ENCODE data around the gene MYO1D. TPM values are rescaled to one million over a fixed set of nuclear protein-coding genes. Genes with fewer than 3 reads are reported as not detected.

MYO1D gene
- total RNA-seq, 8 experiments from 2014 or later = 1.6 to 9.8 (median 5.6) TPM

DNA sequence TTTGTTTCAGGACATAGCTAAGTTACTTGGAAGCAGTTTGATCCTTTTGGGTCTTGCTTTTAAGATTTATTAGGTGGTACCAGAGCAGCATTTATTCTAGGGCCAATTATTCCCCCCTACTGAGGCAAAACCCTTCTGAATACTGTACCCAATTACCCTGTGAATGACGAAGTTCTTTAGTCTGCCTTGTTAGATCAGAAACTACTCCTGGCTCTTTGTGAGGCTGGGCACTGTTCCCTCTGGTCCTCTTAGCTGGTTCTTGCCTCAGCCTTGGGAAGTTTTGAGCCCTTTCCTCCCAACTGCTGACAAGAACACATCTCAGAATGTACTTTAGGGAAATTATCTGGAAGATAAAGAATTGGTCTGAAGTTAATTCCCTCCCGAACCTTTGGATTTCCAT, 274.5 kb downstream of the MYO1D start:
- no peak for ATAC-seq (replicated peaks in 6 of 8)
- no peak overlapping the region for H3K4me3 ChIP-seq
- H3K27ac ChIP-seq = no peak overlapping the region
- in situ Hi-C loops (cut with MboI; ENCODE audit: low pct_unique_long_range_greater_than_20kb in 2 of 9, low sequenced_read_pairs in 9 of 9, unreplicated experiment in 9 of 9) = loop anchor here in 1 of 9 experiments (25.0 kb wide), 1 partner anchor 115 kb away; the partner anchor contains the start of gene CDK5R1
- no peaks in the 10 kb centered on the region for H3K4me1 ChIP-seq (replicated peaks in 1 of 2)
- WGBS, 10 experiments = 55 to 100% (median 73%) methylated on average over 1 to 2 of the region's 2 CpGs; no CpG with 5 or more reads in 1 of the 10 experiments

DNA sequence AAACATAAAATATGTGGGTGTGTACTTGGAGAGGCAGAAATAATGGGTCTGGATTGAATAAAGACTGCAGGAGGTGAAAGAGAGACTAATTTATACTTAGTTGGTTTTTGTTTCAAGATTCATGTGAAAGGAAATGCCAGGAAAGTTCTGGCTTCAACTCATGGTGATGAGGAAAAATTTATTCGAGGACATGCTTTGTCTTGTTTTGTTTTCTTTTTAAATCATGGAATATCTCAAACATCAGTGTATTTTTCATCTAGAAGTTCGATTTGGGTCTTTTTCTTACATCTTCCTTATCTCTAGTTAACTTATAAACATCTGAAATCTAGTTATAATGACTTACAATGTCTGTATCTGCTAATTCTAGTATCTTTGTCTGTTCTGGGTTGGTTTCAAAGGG, 275.1 kb downstream of the MYO1D start:
- no peak overlapping the region for H3K4me3 ChIP-seq
- in situ Hi-C loops (cut with MboI; ENCODE audit: low pct_unique_long_range_greater_than_20kb in 2 of 9, low sequenced_read_pairs in 9 of 9, unreplicated experiment in 9 of 9) = loop anchor here in 1 of 9 experiments (25.0 kb wide), 1 partner anchor 115 kb away; the partner anchor contains the start of gene CDK5R1
- H3K4me1 ChIP-seq (replicated peaks in 1 of 2) = peaks cover under 1 to 2% of the 10 kb centered on the region in 2 donors
- ATAC-seq (replicated peaks in 6 of 8) = no peak
- WGBS, 10 experiments = 0 to 65% (median 47%) methylated on average over 2 of the region's 2 CpGs; no CpG with 5 or more reads in 1 of the 10 experiments
- no peak overlapping the region for H3K27ac ChIP-seq

DNA sequence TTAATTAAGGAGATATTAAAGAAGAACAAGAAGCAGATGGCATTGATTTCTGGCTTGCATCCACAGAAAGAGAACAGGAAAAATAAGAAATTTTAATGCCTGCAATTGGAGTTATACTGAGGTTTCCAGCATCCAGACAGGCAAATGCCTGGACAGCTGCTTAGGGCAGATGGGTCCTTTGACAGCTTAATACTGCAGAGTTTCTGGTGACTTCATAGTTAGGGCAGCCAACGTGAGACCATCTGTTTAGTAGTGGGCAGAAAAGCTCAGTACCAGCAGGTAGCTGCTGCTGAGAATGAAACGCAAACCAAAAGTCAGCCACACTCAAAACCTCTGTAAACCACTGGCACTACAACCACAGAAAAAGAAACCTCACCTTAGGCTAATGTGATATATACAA, 280.3 kb downstream of the MYO1D start:
- 0 to 88% (median 44%) methylated on average over 1 to 2 of the region's 2 CpGs; no CpG with 5 or more reads in 3 of the 10 experiments for WGBS, 10 experiments
- peak in 5 of 8 experiments; percentile 52 to 83 (median 78) for ATAC-seq (replicated peaks in 6 of 8)
- Histone ChIP-seq H3K4me1 (replicated peaks in 1 of 2) (peaks cover 6% of the 10 kb centered on the region in 2 donors), H3K27ac (no peak overlapping the region), H3K4me3 (no peak overlapping the region)
- in situ Hi-C loops (cut with MboI; ENCODE audit: low pct_unique_long_range_greater_than_20kb in 2 of 9, low sequenced_read_pairs in 9 of 9, unreplicated experiment in 9 of 9) = no loop called here

DNA sequence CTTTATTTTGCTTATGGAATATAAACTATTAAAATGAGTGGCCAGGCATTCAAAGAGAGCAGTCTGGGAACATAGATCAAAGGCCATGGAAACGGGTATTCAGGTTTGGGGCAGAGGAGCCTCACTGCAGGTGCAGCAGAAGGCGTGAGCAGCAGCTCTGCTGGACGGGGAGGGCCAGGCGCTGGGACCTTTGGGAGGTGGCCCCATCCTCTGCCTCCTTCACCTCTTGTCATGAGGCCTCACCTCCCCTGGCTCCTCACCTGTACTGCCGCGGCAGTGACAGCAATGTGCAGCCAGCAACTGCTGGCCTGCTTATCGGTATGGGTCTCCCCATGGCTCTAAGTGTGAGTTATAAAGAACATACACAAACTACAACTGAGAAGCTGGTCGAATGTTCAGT, 280.7 kb downstream of the MYO1D start:
- Histone ChIP-seq H3K4me1 (replicated peaks in 1 of 2) (peaks cover 6% of the 10 kb centered on the region in 2 donors), H3K27ac (no peak overlapping the region), H3K4me3 (no peak overlapping the region)
- 21 to 100% (median 79%) methylated on average over 1 to 4 of the region's 8 CpGs for WGBS, 10 experiments
- ATAC-seq (replicated peaks in 6 of 8) = peak in 1 of 8 experiments; percentile 13
- in situ Hi-C loops (cut with MboI; ENCODE audit: low pct_unique_long_range_greater_than_20kb in 2 of 9, low sequenced_read_pairs in 9 of 9, unreplicated experiment in 9 of 9) = no loop called here

DNA sequence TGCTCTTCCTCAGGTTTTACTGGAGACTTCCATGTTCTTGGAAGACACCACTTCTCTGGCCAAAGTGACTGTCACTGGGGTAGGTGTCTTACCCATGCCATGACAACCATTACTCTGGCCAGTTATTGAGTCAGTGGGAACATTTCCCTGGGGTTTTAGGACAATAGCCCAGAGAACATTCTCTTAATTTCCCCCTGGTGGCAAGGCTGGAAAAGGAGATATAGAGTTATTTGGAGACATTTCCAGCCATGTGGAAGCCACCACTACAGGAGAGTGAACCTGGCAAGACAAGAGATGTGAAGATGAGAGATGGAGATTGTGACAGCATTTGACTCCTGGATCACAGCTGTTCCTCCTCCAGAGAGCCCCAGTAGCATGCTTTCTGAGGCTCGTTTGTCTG, 283.9 kb downstream of the MYO1D start:
- in situ Hi-C loops (cut with MboI; ENCODE audit: low pct_unique_long_range_greater_than_20kb in 2 of 9, low sequenced_read_pairs in 9 of 9, unreplicated experiment in 9 of 9) = no loop called here

DNA sequence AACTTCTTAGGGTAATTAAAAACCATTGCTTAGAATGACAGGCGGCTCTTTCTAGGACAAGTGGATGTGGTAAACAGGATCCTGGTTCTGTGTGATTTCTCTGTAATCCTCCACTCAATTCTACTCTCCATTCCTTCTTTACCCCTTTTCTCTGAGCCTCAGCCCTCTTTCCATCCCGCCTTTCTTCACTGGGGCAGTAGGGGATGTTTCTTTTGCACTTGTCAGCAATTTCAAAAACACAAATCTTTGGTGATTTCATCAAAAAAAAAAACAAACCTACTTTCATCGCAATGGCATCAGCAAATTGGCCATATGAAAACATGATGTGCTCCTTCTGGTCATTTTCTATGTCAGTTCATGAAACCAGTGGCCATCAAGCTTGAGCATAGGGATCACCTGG, 285.5 kb downstream of the MYO1D start:
- WGBS, 10 experiments = 67 to 100% (median 89%) methylated on average over 1 to 3 of the region's 3 CpGs
- H3K4me1 ChIP-seq (replicated peaks in 1 of 2) = peaks cover 0 to 2% of the 10 kb centered on the region in 2 donors
- in situ Hi-C loops (cut with MboI; ENCODE audit: low pct_unique_long_range_greater_than_20kb in 2 of 9, low sequenced_read_pairs in 9 of 9, unreplicated experiment in 9 of 9) = no loop called here
- H3K27ac ChIP-seq = no peak overlapping the region
- no peak for ATAC-seq (replicated peaks in 6 of 8)
- H3K4me3 ChIP-seq = no peak overlapping the region

More for the DNA sequence above, 283.9 kb downstream of the MYO1D start:
- no peak overlapping the region for H3K27ac ChIP-seq
- no peak overlapping the region for H3K4me3 ChIP-seq
- 0 to 60% (median 26%) methylated on average over 1 of the region's 1 CpG; no CpG with 5 or more reads in 6 of the 10 experiments for WGBS, 10 experiments
- ATAC-seq (replicated peaks in 6 of 8) = no peak
- H3K4me1 ChIP-seq (replicated peaks in 1 of 2) = peaks cover 6% of the 10 kb centered on the region in 2 donors

DNA sequence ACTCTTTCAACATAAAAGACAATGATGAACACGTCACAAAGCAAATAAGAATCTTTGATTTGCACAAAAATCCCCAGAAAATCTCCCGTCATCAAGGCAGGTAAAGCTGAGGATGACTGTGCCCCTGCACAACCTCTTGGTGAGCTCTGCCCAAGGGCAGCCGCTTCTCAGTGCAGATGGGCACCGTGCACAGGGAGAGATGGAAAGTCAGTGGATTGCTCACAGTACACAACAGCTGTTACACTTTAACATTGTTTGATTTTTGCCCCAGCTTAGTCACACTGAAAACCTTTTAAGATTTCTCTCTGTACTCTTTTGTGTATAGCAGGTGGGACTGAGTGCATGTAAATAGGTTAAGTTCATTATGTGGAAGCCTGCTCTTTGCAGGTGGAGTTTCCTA, 285.9 kb downstream of the MYO1D start:
- Histone ChIP-seq H3K4me3 (no peak overlapping the region), H3K4me1 (replicated peaks in 1 of 2) (no peaks in the 10 kb centered on the region), H3K27ac (no peak overlapping the region)
- no peak for ATAC-seq (replicated peaks in 6 of 8)
- in situ Hi-C loops (cut with MboI; ENCODE audit: low pct_unique_long_range_greater_than_20kb in 2 of 9, low sequenced_read_pairs in 9 of 9, unreplicated experiment in 9 of 9) = no loop called here
- 58 to 95% (median 89%) methylated on average over 1 to 4 of the region's 4 CpGs; no CpG with 5 or more reads in 1 of the 10 experiments for WGBS, 10 experiments

DNA sequence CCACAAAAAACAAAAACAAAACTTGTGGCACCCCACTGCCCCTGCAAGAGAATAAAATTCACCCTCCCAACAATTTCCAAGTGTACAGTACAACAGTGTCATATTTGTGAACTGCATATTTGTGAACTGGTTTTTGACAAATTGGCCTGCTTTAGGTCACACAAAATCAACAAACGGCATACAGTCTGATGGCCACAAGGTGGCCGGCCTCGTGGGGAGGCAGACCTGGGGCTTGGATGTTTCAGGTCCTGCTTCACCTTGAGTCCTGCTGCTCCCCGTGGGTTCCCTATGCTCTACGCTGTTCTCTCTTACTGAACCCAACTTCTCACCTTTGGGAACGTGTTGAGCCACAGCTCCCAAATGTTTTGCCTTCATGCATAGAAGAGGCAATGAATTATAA, 287.9 kb downstream of the MYO1D start:
- no peaks in the 10 kb centered on the region for H3K4me1 ChIP-seq (replicated peaks in 1 of 2)
- H3K27ac ChIP-seq = no peak overlapping the region
- H3K4me3 ChIP-seq = no peak overlapping the region
- 70 to 100% (median 89%) methylated on average over 1 to 6 of the region's 6 CpGs; no CpG with 5 or more reads in 3 of the 10 experiments for WGBS, 10 experiments
- peak in 1 of 8 experiments; percentile 41 for ATAC-seq (replicated peaks in 6 of 8)
- in situ Hi-C loops (cut with MboI; ENCODE audit: low pct_unique_long_range_greater_than_20kb in 2 of 9, low sequenced_read_pairs in 9 of 9, unreplicated experiment in 9 of 9) = no loop called here

DNA sequence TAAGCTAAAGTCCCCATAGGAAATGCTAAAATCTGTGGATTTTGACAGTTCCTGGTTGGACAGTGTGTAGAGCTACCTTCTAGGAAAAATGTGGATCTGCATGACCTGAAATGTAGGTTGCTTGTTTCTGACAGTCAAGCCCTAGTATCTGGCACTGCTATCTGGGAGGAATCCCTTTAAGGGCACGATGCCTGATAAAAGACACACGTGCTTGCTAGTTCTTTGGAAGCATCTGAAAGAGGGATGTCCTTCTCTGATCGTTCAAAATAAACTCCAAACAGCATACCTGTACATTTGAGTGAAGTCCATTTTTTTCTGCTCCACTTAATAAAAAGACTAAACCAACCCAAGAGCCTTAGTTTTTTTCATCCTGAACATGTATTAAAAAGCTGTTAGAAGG, 288.8 kb downstream of the MYO1D start:
- no peak overlapping the region for H3K4me3 ChIP-seq
- no peaks in the 10 kb centered on the region for H3K4me1 ChIP-seq (replicated peaks in 1 of 2)
- no peak overlapping the region for H3K27ac ChIP-seq
- in situ Hi-C loops (cut with MboI; ENCODE audit: low pct_unique_long_range_greater_than_20kb in 2 of 9, low sequenced_read_pairs in 9 of 9, unreplicated experiment in 9 of 9) = no loop called here
- ATAC-seq (replicated peaks in 6 of 8) = no peak
- 56 to 80% (median 71%) methylated on average over 1 to 3 of the region's 3 CpGs; no CpG with 5 or more reads in 5 of the 10 experiments for WGBS, 10 experiments

DNA sequence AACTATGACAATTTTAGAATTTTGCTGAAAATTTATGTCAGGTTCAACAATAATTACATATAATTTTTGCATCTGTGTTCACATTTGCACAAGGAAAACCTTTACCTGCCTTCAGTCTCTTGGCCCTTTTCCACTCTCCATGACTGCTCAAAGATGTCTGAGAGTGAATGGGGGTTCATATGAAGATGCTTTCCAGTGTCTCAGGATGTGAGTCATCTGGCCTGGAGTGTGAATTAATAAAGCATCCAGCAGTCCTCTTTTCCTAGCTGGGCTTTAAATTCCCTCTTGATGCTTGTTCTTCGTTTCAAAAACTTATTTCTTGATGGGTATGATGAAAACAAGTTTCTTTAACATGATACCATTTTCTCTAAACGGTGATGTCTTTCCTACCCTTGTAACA, 290.3 kb downstream of the MYO1D start:
- ATAC-seq (replicated peaks in 6 of 8) = peak in 1 of 8 experiments; percentile 34
- in situ Hi-C loops (cut with MboI; ENCODE audit: low pct_unique_long_range_greater_than_20kb in 2 of 9, low sequenced_read_pairs in 9 of 9, unreplicated experiment in 9 of 9) = no loop called here
- Histone ChIP-seq H3K27ac (no peak overlapping the region), H3K4me3 (no peak overlapping the region), H3K4me1 (replicated peaks in 1 of 2) (no peaks in the 10 kb centered on the region)
- WGBS, 10 experiments = 0 to 78% (median 59%) methylated on average over 1 to 2 of the region's 2 CpGs; no CpG with 5 or more reads in 1 of the 10 experiments

DNA sequence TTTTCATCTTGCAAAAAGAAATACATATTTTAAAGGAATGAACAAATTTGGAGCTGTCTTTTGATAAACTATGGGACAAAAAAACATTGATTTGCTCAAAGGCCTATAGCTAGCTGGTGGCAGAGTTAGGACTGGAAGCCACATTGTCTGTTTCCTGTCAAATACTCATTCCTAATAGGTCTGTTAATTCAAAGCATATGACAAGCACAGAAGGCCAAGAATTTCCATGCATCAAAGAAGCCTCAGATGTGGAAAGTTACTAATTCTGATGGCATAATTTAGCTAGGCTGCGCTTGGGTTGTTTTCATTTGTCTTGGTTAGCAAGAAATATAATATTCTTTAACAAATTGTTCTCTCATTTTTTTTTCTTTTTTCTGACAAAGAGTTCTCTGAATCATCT, 292.1 kb downstream of the MYO1D start:
- peak in 2 of 8 experiments; percentile 29 to 69 for ATAC-seq (replicated peaks in 6 of 8)
- H3K4me3 ChIP-seq = no peak overlapping the region
- 11 to 100% (median 84%) methylated on average over 1 of the region's 1 CpG for WGBS, 10 experiments
- in situ Hi-C loops (cut with MboI; ENCODE audit: low pct_unique_long_range_greater_than_20kb in 2 of 9, low sequenced_read_pairs in 9 of 9, unreplicated experiment in 9 of 9) = no loop called here
- H3K4me1 ChIP-seq (replicated peaks in 1 of 2) = no peaks in the 10 kb centered on the region
- H3K27ac ChIP-seq = no peak overlapping the region

DNA sequence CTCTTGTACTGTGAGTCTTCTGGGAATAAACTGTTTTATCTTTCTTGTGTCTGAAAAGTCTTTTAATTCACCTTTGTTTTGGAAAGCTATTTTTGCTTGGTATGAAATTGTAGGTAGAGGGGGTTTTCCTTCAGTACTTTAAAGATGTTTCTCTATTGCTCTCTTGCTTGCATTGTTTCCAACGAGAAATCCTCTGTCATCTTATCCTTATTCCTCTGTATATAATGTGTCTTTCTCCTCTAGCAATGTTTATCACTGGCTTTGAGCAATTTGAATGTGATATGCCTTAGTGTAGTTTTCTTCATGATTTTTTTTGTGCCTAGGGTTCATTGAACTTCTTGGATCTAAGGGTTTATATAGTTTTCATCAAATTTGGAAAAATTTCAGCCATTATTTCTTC, 293.9 kb downstream of the MYO1D start:
- in situ Hi-C loops (cut with MboI; ENCODE audit: low pct_unique_long_range_greater_than_20kb in 2 of 9, low sequenced_read_pairs in 9 of 9, unreplicated experiment in 9 of 9) = no loop called here
- Histone ChIP-seq H3K4me3 (no peak overlapping the region), H3K4me1 (replicated peaks in 1 of 2) (no peaks in the 10 kb centered on the region), H3K27ac (no peak overlapping the region)
- no peak for ATAC-seq (replicated peaks in 6 of 8)
- 40 to 100% (median 73%) methylated on average over 1 of the region's 1 CpG; no CpG with 5 or more reads in 3 of the 10 experiments for WGBS, 10 experiments

DNA sequence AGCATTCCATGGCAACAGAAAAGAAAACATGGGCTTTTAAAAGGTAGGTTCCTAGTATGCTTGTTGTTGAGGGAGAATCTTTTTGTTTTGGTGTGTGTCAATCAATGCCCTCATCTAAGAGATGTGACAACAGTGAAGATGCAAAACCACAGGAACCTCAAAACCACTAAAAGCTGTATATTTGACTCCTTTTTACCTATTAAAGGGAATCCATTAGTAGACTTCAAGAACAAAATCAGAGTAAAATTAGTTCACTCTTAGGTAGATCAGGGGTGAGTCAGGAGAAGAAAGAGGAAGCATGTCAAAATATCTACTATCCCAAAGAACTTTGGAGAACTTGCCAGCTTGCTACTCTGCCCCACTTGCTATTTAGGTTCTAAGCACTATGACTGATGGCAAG, 301.1 kb downstream of the MYO1D start:
- H3K4me1 ChIP-seq (replicated peaks in 1 of 2) = no peaks in the 10 kb centered on the region
- no peak for ATAC-seq (replicated peaks in 6 of 8)
- no peak overlapping the region for H3K4me3 ChIP-seq
- no peak overlapping the region for H3K27ac ChIP-seq
- in situ Hi-C loops (cut with MboI; ENCODE audit: low pct_unique_long_range_greater_than_20kb in 2 of 9, low sequenced_read_pairs in 9 of 9, unreplicated experiment in 9 of 9) = no loop called here

DNA sequence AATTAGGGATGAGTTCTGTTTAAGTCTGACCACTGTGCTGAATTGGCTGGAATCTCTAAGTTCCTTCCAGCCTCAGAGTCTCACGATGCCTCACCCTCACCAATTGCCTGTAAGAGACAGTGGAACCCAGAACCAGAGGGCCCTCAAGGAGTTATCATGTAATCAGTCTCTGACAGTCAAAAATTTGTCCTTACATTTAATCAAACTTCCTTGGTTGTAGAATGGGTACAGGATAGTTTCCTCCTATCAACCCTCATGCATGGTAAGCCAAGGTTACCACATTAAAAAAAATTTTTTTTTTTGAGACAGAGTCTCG, 306.9 kb downstream of the MYO1D start:
- in situ Hi-C loops (cut with MboI; ENCODE audit: low pct_unique_long_range_greater_than_20kb in 2 of 9, low sequenced_read_pairs in 9 of 9, unreplicated experiment in 9 of 9) = loop anchor here in 1 of 9 experiments (25.0 kb wide), 1 partner anchor 108 kb away; no protein-coding TSS in a partner anchor
- ATAC-seq (replicated peaks in 6 of 8) = no peak
- H3K4me3 ChIP-seq = no peak overlapping the region
- no peak overlapping the region for H3K27ac ChIP-seq
- 80 to 100% (median 100%) methylated on average over 1 of the region's 2 CpGs; no CpG with 5 or more reads in 3 of the 10 experiments for WGBS, 10 experiments
- H3K4me1 ChIP-seq (replicated peaks in 1 of 2) = peaks cover 3 to 10% of the 10 kb centered on the region in 2 donors
